Left lobe of liver (tissue), 2 donors: ENCODE data around the gene CTSL. TPM values are rescaled to one million over a fixed set of nuclear protein-coding genes. Genes with fewer than 3 reads are reported as not detected.
A peak's percentile ranks its signal among the peaks of the same experiment; 100 is the strongest.

Experiments
- ATAC-seq: fragments of 200-7000 bp; cut with Tn5 transposase; one replicate; pipeline ENCODE4 v1.9.1; 2020; ENCODE audit warnings: mild to moderate bottlenecking, moderate library complexity
- DNase-seq: peaks from one replicate; pipeline ENCODE4 v3.0.0-alpha.2; 2020; ENCODE audit warnings: low spot score
- total RNA-seq: library from RNA; stranded (reverse); gene quantifications from one replicate; pipeline ENCODE4 v1.2.1, GENCODE V29; 2021
- donor health status: DM: no; HTN: no; CAD: no; lungs with moderate emphysema.
- donor health status: DM: no; HTN: yes; CAD: no.

The CTSL gene
- total RNA-seq = 152 TPM

- DNase-seq (peak; percentile 97), ATAC-seq (peak; percentile 93)
Observed at GRCh38 chr9:87725900-87726709, at the start of gene CTSL. Gene CTSL, plus strand, starts transcription at chr9:87726119. Its CDS starts 1,485 bp downstream, at chr9:87727604.

- no peak for ATAC-seq
- DNase-seq = peak; percentile 45
Observed at GRCh38 chr9:87676976-87677775, 48.7 kb upstream of the CTSL start.

GRCh38 chr9:87677776-87678587 lies 47.9 kb upstream of the CTSL start:
- ATAC-seq (no peak), DNase-seq (peak; percentile 42)

- DNase-seq (peak; percentile 53), ATAC-seq (peak; percentile 56)
Observed at GRCh38 chr9:87678650-87679355, 47.1 kb upstream of the CTSL start.

GRCh38 chr9:87681271-87682061 lies 44.5 kb upstream of the CTSL start:
- DNase-seq (peak; percentile 76), ATAC-seq (peak; percentile 72)

- DNase-seq (peak; percentile 46), ATAC-seq (peak; percentile 36)
Observed at GRCh38 chr9:87682085-87682484, 43.8 kb upstream of the CTSL start.

- ATAC-seq = no peak
Observed at GRCh38 chr9:87682618-87683017, 43.3 kb upstream of the CTSL start.

GRCh38 chr9:87683751-87684626 lies 41.9 kb upstream of the CTSL start:
- no peak for ATAC-seq

More at GRCh38 chr9:87682618-87683017, 43.3 kb upstream of the CTSL start:
- DNase-seq = no peak

GRCh38 chr9:87684627-87685219 lies 41.2 kb upstream of the CTSL start:
- DNase-seq = no peak
- ATAC-seq = peak; percentile 57

More at GRCh38 chr9:87683751-87684626, 41.9 kb upstream of the CTSL start:
- DNase-seq = peak; percentile 43

- ATAC-seq = no peak
- peak; percentile 19 for DNase-seq
Observed at GRCh38 chr9:87685441-87685840, 40.5 kb upstream of the CTSL start.

- DNase-seq = peak; percentile 57
Observed at GRCh38 chr9:87685871-87686519, 39.9 kb upstream of the CTSL start.

GRCh38 chr9:87686520-87687090 lies 39.3 kb upstream of the CTSL start:
- ATAC-seq (no peak), DNase-seq (no peak)

More at GRCh38 chr9:87685871-87686519, 39.9 kb upstream of the CTSL start:
- peak; percentile 47 for ATAC-seq

- DNase-seq (no peak), ATAC-seq (no peak)
Observed at GRCh38 chr9:87687207-87687606, 38.7 kb upstream of the CTSL start.

- ATAC-seq = peak; percentile 13
- peak; percentile 29 for DNase-seq
Observed at GRCh38 chr9:87694236-87694755, 31.6 kb upstream of the CTSL start.

GRCh38 chr9:87695523-87695922 lies 30.4 kb upstream of the CTSL start:
- ATAC-seq (no peak), DNase-seq (no peak)

- ATAC-seq (no peak), DNase-seq (no peak)
Observed at GRCh38 chr9:87696641-87697040, 29.3 kb upstream of the CTSL start.
